Measurements from ENCODE around the gene TNNT3. TPM values are rescaled to one million over a fixed set of nuclear protein-coding genes. Genes with fewer than 3 reads are reported as not detected.

Gene TNNT3
- total RNA-seq, 1 experiment from 2014 or later, result not detected

DNA sequence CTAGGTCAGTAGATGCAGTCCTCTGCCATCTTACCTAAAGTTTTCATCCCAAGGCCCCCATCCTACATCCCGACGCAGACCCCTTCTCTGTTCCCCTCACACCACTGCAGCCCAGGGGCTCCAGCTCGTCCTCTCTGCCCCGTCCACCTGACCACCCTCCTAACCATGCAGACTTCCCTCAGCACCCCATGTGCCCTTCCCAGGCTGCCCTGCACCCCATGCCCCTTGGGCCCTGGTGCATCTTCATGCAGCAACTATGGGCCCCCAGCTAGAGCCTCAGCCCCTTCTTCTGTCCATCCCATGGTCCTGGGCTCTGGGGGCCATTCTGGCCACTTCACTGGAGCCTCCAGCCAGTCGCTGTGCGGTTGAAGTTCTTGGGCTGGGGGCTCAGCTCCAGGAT is 30.7 kb upstream of the TNNT3 start:
- no peak overlapping the region for H3K4me3 Mint-ChIP-seq
- no peaks in the 10 kb centered on the region for H4K20me1 ChIP-seq (ENCODE audit: control insufficient read depth, insufficient read depth, insufficient read length)
- no peak overlapping the region for H4K8ac ChIP-seq (replicated peaks; ENCODE audit: insufficient read length, low read depth, low read length)
- H3K27me3 Mint-ChIP-seq (ENCODE audit: low read depth), result peaks cover 21% of the 10 kb centered on the region
- H3K36me3 Mint-ChIP-seq (ENCODE audit: insufficient read depth in 1 of 3, low read depth in 3 of 3), result no peaks in the 10 kb centered on the region
- no peak for DNase-seq
- WGBS (ENCODE audit: extremely low coverage, insufficient read length, low lambda C conversion rate), result no CpG with 5 or more reads among the region's 6 CpGs
- H3K27me3 ChIP-seq (ENCODE audit: insufficient read depth, low read length), result no peaks in the 10 kb centered on the region
- no peaks in the 10 kb centered on the region for H3K79me1 ChIP-seq (ENCODE audit: insufficient read depth, low read depth, low read length, poor library complexity, severe bottlenecking)
- H3K4me2 ChIP-seq (ENCODE audit: insufficient read depth, insufficient read length, low read length), result no peak overlapping the region
- H3K23ac ChIP-seq (ENCODE audit: insufficient read length, low read depth, low read length), result no peak overlapping the region
- TF ChIP-seq, protein P1, sequence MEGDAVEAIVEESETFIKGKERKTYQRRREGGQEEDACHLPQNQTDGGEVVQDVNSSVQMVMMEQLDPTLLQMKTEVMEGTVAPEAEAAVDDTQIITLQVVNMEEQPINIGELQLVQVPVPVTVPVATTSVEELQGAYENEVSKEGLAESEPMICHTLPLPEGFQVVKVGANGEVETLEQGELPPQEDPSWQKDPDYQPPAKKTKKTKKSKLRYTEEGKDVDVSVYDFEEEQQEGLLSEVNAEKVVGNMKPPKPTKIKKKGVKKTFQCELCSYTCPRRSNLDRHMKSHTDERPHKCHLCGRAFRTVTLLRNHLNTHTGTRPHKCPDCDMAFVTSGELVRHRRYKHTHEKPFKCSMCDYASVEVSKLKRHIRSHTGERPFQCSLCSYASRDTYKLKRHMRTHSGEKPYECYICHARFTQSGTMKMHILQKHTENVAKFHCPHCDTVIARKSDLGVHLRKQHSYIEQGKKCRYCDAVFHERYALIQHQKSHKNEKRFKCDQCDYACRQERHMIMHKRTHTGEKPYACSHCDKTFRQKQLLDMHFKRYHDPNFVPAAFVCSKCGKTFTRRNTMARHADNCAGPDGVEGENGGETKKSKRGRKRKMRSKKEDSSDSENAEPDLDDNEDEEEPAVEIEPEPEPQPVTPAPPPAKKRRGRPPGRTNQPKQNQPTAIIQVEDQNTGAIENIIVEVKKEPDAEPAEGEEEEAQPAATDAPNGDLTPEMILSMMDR (conservative IDR thresholded peaks at IDR 0.05), result no peak
- H3K79me2 ChIP-seq (ENCODE audit: insufficient read depth, low read length), result no peaks in the 10 kb centered on the region
- no peak overlapping the region for H3T11ph ChIP-seq (ENCODE audit: low read length)
- no peak overlapping the region for H3K14ac ChIP-seq (ENCODE audit: insufficient read depth, low read length)
- no peak overlapping the region for H2AFZ ChIP-seq (ENCODE audit: low read length)
- H3K27ac ChIP-seq (ENCODE audit: insufficient read length, low read depth, low read length), result no peak overlapping the region
- no peaks in the 10 kb centered on the region for H3K9me3 ChIP-seq (ENCODE audit: control insufficient read depth, low read depth, low read length)
- no peak overlapping the region for H4K91ac ChIP-seq (ENCODE audit: insufficient read length, low read depth, low read length)
- no peaks in the 10 kb centered on the region for H3K23me2 ChIP-seq (ENCODE audit: insufficient read length, low read depth, low read length, poor library complexity, severe bottlenecking)
- H3K9ac ChIP-seq (ENCODE audit: extremely low read depth, insufficient read length, low read length), result no peak overlapping the region
- H3K4me1 ChIP-seq (ENCODE audit: insufficient read depth, low read length), result no peaks in the 10 kb centered on the region
- H4K5ac ChIP-seq (ENCODE audit: insufficient read length, low read depth, low read length), result no peak overlapping the region
- no peak overlapping the region for H2BK5ac ChIP-seq (ENCODE audit: insufficient read length, low read length)
- no peak overlapping the region for H2BK12ac ChIP-seq (ENCODE audit: insufficient read length, low read depth, low read length)
- peak overlapping the region in 1 of 3 experiments; percentile 70; a peak in 2 of 7 replicates for H3K27ac Mint-ChIP-seq
- H2BK20ac ChIP-seq (ENCODE audit: low read depth, low read length, poor library complexity, severe bottlenecking), result no peak overlapping the region
- H3K18ac ChIP-seq (ENCODE audit: insufficient read length, low read depth, low read length), result no peak overlapping the region
- no peak overlapping the region for H2AK5ac ChIP-seq (ENCODE audit: insufficient read length, low read length)
- no peak overlapping the region for H3K56ac ChIP-seq (ENCODE audit: insufficient read length, low read depth, low read length)
- no peak overlapping the region for H2BK120ac ChIP-seq (ENCODE audit: low read depth, low read length, poor library complexity, severe bottlenecking)
- H3K9me3 Mint-ChIP-seq, result no peaks in the 10 kb centered on the region; a peak in 1 of 5 replicates
- H3K4me1 Mint-ChIP-seq, result no peaks in the 10 kb centered on the region
- no peak overlapping the region for H3K4ac ChIP-seq (ENCODE audit: low read depth, low read length)
- no peak overlapping the region for H2BK15ac ChIP-seq (ENCODE audit: low read depth, low read length)
